Ureter (tissue), 1 donor: ENCODE measurements around the gene RHOBTB1. TPM values are rescaled to one million over a fixed set of nuclear protein-coding genes. Genes with fewer than 3 reads are reported as not detected.
"Not testable (repeated sequence)": the region's sequence is repeated elsewhere in the genome, so short reads cannot be mapped to it uniquely, and the experiment has no call there.

Source experiments
- DNase-seq: peaks from one replicate; pipeline ENCODE4 v3.0.0-alpha.2; 2020; ENCODE audit warnings: low spot score
- total RNA-seq: library from RNA; stranded (reverse); gene quantifications from one replicate; pipeline ENCODE4 v1.2.4, GENCODE V29; 2023
- donor health status: DM: yes; HTN: yes; CAD: no.

The RHOBTB1 gene, protein sequence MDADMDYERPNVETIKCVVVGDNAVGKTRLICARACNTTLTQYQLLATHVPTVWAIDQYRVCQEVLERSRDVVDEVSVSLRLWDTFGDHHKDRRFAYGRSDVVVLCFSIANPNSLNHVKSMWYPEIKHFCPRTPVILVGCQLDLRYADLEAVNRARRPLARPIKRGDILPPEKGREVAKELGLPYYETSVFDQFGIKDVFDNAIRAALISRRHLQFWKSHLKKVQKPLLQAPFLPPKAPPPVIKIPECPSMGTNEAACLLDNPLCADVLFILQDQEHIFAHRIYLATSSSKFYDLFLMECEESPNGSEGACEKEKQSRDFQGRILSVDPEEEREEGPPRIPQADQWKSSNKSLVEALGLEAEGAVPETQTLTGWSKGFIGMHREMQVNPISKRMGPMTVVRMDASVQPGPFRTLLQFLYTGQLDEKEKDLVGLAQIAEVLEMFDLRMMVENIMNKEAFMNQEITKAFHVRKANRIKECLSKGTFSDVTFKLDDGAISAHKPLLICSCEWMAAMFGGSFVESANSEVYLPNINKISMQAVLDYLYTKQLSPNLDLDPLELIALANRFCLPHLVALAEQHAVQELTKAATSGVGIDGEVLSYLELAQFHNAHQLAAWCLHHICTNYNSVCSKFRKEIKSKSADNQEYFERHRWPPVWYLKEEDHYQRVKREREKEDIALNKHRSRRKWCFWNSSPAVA
- total RNA-seq = 10.9 TPM

DNA sequence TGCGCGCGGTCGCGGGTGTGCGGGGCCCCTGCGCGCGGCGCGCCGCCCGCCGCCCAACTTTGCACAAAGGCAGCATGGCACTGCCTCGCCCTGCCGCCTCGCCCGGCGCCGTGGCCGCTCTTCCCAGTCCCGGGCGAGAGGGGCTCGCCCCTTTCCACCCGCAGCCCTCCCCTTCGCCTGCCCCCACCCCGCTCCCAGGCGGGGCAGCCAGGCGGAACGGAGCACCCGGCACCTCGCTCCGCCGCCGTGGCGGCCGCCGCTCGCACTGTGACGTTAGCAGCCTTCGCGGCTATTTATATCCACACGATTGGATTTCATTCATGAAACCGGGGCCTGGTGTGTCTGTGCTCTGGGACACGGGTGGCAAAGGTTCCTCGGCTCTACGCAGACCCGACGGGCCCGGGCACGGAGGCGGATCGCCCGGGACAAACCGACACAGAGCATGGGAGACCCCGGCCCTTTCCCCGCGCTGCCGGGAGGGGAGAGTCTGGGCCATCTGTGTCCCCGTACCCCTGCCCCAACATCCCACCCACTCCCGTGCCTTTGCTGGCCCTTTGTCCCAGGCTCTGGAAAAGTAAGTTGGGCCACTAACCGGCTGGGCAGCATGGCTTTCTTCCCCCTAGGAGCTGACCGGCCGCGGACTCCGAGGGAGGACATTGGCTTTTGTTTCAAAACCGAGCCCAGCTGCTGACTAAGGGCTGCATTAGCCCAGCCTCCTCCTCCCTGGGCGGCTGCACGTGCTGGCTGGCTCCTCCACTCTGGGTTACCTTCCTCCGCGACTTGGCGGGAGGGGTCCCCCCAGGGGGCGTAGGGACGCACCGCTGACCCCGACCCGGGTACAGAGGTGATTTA is at the start of gene RHOBTB1:
RHOBTB1 (minus strand) TSS at position 128 of the 852 bp plus-strand sequence. CDS start 32,643 bp downstream, outside the sequence.
- DNase-seq = peak; percentile 73

- DNase-seq = no peak
Measured at GRCh38 chr10:60992636-60993035, 48.7 kb upstream of the RHOBTB1 start.

GRCh38 chr10:60990663-60991062 is 46.7 kb upstream of the RHOBTB1 start:
- DNase-seq = no peak

GRCh38 chr10:60989400-60989876 is 45.5 kb upstream of the RHOBTB1 start:
- no peak for DNase-seq

DNA sequence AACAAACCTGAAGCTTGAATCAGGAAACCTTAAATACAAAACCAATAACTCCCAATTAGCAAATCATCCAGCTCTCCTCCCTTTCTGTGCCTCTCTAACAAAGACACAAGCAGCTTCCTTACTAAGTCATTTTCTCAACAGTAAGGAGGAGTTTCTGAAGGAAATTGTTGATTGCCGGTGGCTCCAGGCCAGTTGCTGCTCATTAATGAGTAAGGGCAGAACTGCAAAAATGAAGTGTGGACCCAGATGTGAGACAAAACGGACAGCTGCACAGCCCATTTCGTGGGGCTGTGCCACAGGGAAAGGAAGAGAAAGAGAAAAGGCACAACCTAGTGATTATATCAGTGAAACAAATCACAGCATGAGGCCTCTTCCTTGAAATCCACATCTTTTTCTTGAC is 42.8 kb upstream of the RHOBTB1 start:
- no peak for DNase-seq

- no peak for DNase-seq
Measured at GRCh38 chr10:60985951-60986350, 42.0 kb upstream of the RHOBTB1 start.

DNA sequence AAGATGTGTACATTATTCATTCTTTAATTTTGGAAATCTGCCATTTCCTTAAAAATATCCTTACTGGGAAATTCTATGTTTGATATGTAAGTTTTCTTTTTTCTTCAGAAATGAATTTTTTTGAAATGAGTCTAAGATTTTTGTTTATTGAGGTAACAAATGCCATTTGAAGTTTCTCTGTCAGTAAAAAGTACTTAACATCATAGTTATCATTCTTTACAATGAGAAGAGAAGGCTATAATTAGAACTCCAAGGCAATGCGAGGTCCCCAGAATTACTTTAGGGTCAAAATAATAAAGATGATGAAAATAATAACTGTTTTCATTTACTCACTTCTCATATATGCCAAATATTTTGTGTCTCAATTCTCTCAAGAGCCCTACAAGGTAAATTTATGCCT is 37.0 kb upstream of the RHOBTB1 start:
- DNase-seq = no peak

- no peak for DNase-seq
Measured at GRCh38 chr10:60979667-60980104, 35.7 kb upstream of the RHOBTB1 start.

DNA sequence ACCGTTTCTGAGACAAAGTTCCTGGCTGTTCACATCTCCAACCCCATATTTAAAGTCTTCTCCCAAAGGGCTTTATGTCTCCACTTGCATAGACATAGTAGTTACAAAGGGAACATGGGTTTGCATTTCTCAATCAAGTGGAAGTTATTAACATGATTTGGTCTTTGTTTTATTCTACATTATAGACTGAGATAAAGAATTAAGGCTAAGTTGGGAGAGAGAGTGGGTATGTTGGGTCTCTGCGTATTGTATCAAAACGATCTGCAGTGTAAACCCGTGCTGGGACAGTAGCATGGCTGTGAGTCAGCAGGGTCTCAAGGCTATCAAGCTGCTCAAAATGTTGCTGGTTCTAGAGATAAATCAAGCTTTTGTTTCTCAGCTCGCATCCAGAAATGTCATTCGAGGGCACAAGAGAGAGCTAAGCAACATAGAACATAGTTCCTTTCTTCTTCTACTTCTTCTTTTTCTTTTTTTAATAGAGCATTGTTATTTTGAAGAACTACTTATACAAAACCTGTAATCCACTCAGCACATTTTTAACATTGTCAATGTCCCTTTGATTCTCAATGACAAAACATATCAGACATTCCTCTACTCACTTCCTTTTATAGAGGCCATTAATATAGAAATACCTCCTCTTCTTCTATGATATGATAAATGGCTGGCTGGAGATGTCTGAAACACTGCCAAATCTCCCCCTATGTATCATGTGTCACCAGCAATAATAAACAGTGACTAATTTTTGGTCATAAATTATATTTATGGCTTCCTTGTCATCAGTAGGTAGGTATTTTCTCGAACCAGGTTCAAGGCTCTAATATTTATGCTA is 34.5 kb upstream of the RHOBTB1 start:
- no peak for DNase-seq

- no peak for DNase-seq
Measured at GRCh38 chr10:60977161-60978122, 33.5 kb upstream of the RHOBTB1 start.

DNA sequence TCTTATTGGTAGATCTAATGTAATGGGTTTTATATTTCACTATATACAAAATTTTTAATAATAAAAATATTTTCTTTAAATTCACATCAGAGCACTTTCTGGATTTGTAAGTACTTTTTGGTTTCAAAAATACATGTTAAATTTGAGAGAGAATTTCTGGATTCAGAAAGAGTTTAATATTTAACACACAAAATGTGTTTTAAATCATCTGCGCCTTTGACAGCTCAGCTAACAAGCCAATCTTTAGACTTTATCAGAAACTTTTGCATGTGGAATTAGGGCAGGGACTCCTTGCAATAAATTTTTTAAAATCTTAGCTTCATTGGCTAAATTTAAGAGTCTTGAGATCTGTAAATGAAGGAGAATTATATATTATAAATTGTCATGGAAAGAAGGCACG is 32.7 kb upstream of the RHOBTB1 start:
- no peak for DNase-seq

DNA sequence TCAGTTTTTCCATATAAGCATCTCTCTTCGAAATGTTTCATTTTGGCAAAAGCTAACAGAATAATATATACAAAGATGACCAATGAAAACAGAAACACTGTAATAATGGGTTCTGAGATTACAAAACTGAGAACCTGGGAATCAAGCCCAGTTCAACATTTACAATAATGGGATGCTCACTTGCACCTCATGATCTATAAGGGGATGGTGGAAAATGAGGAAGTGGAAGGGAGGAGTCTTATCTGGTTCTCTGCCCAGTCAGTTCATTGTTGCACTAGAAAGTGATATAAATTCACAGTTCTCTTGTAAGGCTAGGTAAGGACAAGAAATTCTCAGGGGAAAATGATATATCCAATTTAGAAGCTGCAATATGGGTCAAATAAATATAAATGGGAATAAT is 31.7 kb upstream of the RHOBTB1 start:
- DNase-seq = no peak

- no peak for DNase-seq
Measured at GRCh38 chr10:60974463-60975149, 30.6 kb upstream of the RHOBTB1 start.

- DNase-seq = no peak
Measured at GRCh38 chr10:60973086-60973485, 29.1 kb upstream of the RHOBTB1 start.

DNA sequence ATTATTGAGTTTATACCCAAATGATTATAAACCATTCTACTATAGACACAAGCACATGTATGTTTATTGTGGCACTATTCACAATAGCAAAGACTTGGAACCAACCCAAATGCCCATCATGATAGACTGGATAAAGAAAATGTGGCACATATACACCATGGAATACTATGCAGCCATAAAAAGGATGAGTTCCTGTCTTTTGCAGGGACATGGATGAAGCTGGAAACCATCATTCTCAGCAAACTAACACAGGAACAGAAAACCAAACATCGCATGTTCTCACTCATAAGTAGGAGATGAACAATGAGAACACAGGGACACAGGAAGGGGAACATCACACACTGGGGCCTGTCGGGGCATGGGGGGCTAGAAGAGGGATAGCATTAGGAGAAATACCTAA is 28.2 kb upstream of the RHOBTB1 start:
- not testable (repeated sequence) for DNase-seq

GRCh38 chr10:60970526-60970925 is 26.5 kb upstream of the RHOBTB1 start:
- DNase-seq = no peak

DNA sequence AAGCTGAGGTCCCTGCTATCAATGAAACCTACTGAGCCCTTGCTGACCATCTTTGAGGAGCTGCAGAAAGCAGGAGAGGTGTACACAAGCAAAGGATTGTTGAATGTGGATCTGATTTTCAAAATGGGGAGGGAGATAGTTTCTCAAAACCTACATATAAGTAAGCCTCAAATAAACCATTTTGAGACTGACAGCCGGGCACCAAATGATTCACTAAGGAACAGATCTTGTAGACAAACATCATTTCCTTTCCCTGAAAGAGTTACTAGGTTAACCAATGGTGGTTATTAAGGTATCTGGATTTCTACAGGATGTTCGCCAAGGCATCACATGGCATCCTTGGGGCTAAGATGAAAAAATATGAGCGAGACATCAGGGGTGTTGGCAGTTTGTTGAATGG is 24.5 kb upstream of the RHOBTB1 start:
- no peak for DNase-seq

DNA sequence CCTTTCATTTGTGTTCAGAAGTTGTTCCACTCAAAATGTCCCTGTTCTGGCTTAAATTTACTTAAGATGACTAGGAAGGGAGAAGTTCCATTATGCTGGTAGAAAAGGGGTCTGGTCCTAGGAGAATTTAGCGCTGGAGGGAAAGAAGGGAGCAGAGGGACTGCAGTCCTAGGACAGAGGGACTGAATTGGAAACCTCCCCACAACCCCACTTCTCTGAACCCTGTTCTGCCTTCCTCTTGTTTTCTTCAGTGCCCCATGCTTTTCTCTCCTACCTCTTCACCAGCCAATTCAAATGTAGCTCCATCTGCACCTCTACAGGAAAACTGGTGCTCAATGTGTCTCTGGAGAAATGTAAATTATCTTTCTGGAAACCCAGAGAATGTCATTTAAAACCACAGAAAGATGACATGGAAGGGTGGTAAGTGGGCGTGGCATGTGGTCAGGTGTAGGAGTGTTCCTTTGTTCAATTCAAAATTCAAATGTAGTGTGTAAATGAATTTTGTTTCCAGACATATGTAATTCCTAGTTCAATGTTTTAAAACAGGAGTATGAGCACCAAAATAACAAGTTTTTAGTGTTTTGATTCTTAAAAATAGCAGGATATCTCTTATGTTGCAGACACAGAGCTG is 24.0 kb upstream of the RHOBTB1 start:
- DNase-seq = no peak

GRCh38 chr10:60967260-60967659 is 23.3 kb upstream of the RHOBTB1 start:
- no peak for DNase-seq
